K562 (cell line): ENCODE data around the gene CHRM1. TPM values are rescaled to one million over a fixed set of nuclear protein-coding genes. Genes with fewer than 3 reads are reported as not detected.

ENCODE experiments used
- CEBPB ChIP-seq: fragments of 450-650 bp; IDR thresholded peaks from 2 replicates; pipeline ENCODE4 v1.6.1; 2016; ENCODE audit warnings: missing genetic modification characterization, missing compliant biosample characterization
- HMG20B ChIP-seq: fragments of 250-450 bp; sonication (Bioruptor Pico); IDR thresholded peaks from 2 replicates; pipeline ENCODE4 v1.5.0; 2021; ENCODE audit warnings: mild to moderate bottlenecking
- HNRNPK ChIP-seq: fragments of 200-400 bp; formaldehyde crosslinking; IDR thresholded peaks from one replicate; pipeline ENCODE4 v1.6.1; 2018; ENCODE audit warnings: mild to moderate bottlenecking, low read depth, low read length; ENCODE audit not compliant: poor library complexity, severe bottlenecking
- NFIX ChIP-seq: fragments of 250-450 bp; sonication (Bioruptor Pico); IDR thresholded peaks from 2 replicates; pipeline ENCODE4 v1.4.0; 2020; ENCODE audit warnings: low read depth, mild to moderate bottlenecking, moderate library complexity
- NR2C2 ChIP-seq, 2 experiments: fragments of 200-800 bp in 1 of 2; sonication (Bioruptor generic) in 1 of 2; sonication (generic) in 1 of 2; formaldehyde crosslinking in 1 of 2; IDR thresholded peaks; 2 replicates each; pipeline versions ENCODE4 v1.6.1 to v1.8.0; 2016 to 2022; ENCODE audit warnings: mild to moderate bottlenecking in 1 of 2, missing compliant biosample characterization in 1 of 2, missing genetic modification characterization in 1 of 2, missing genetic modification reagents in 1 of 2
- NR4A1 ChIP-seq, 2 experiments: fragments of 250-450 bp in 1 of 2; fragments of 450-650 bp in 1 of 2; sonication (Bioruptor Pico) in 1 of 2; IDR thresholded peaks; 2 replicates each; pipeline versions ENCODE4 v1.4.0 to v1.6.1; 2016 to 2020; ENCODE audit warnings: mild to moderate bottlenecking in 2 of 2, missing compliant biosample characterization in 1 of 2, missing genetic modification characterization in 1 of 2, moderate library complexity in 1 of 2
- POLR3G ChIP-seq: IDR thresholded peaks from 2 replicates; pipeline ENCODE4 v1.6.1; 2011; ENCODE audit not compliant: insufficient read length, insufficient replicate concordance; ENCODE audit errors: extremely low read depth
- PYGO2 ChIP-seq: fragments of 450-650 bp; IDR thresholded peaks from 2 replicates; pipeline ENCODE4 v1.6.1; 2016; ENCODE audit warnings: mild to moderate bottlenecking, missing genetic modification characterization, moderate library complexity, missing compliant biosample characterization
- RBM25 ChIP-seq: fragments of 200-400 bp; formaldehyde crosslinking; IDR thresholded peaks from 2 replicates; pipeline ENCODE4 v1.6.1; 2018; ENCODE audit warnings: low read length, low read depth, moderate library complexity; ENCODE audit not compliant: severe bottlenecking
- RNF2 ChIP-seq: sonication (generic); IDR thresholded peaks from 2 replicates; pipeline ENCODE4 v1.6.1; 2016
- ZKSCAN8 ChIP-seq: fragments of 200-800 bp; sonication (Bioruptor generic); IDR thresholded peaks from 2 replicates; pipeline ENCODE4 v1.6.1; 2016; ENCODE audit warnings: missing genetic modification characterization, missing compliant biosample characterization
- ZNF165 ChIP-seq: fragments of 250-450 bp; sonication (Bioruptor Pico); IDR thresholded peaks from 2 replicates; pipeline ENCODE4 v1.4.0; 2020; ENCODE audit warnings: borderline replicate concordance
- ZNF175 ChIP-seq: fragments of 200-800 bp; sonication (Bioruptor generic); IDR thresholded peaks from 2 replicates; pipeline ENCODE4 v1.6.1; 2016; ENCODE audit warnings: low read depth, mild to moderate bottlenecking, missing genetic modification characterization, missing compliant biosample characterization
- ZNF449 ChIP-seq: fragments of 250-450 bp; sonication (Bioruptor Pico); IDR thresholded peaks from 2 replicates; pipeline ENCODE4 v1.8.0; 2022; ENCODE audit warnings: moderate library complexity, mild to moderate bottlenecking, inconsistent platforms
- ZNF644 ChIP-seq: fragments of 200-800 bp; sonication (Bioruptor generic); IDR thresholded peaks from 2 replicates; pipeline ENCODE4 v1.6.1; 2016; ENCODE audit warnings: low read depth, missing genetic modification characterization, missing compliant biosample characterization
- ZNF740 ChIP-seq, 3 experiments: fragments of 200-800 bp in 1 of 3; sonication (Bioruptor generic) in 1 of 3; sonication (generic) in 1 of 3; formaldehyde crosslinking in 1 of 3; IDR thresholded peaks; 2 replicates each; pipeline versions ENCODE4 v1.6.1 to v1.8.0; 2016 to 2022; ENCODE audit warnings: mild to moderate bottlenecking in 2 of 3, missing compliant biosample characterization in 2 of 3, missing genetic modification characterization in 2 of 3, missing genetic modification reagents in 1 of 3
- ZNF76 ChIP-seq: fragments of 250-450 bp; sonication (Bioruptor Pico); IDR thresholded peaks from 2 replicates; pipeline ENCODE4 v1.4.0; 2020; ENCODE audit warnings: mild to moderate bottlenecking, moderate library complexity, borderline replicate concordance
- ZNF785 ChIP-seq: fragments of 250-450 bp; sonication (Bioruptor Pico); IDR thresholded peaks from 2 replicates; pipeline ENCODE4 v1.4.0; 2020; ENCODE audit warnings: mild to moderate bottlenecking
- polyA plus RNA-seq, 8 experiments: library from polyadenylated mRNA; depleted of rRNA in 4 of 8; stranded (reverse) in 5 of 8; unstranded in 3 of 8; fragments of >200 nt; fragmentation: Nextera tagmentation in 2 of 8; fragmentation: Illumina TruSeq in 1 of 8; extraction: Ambion mirVana in 2 of 8; extraction: Trizol in 1 of 8; gene quantifications; 2 replicates each; pipeline versions ENCODE4 v1.2.1 to v1.2.3, GENCODE V29; 2011 to 2014; ENCODE audit warnings: inconsistent platforms in 1 of 8, missing spikeins in 1 of 8
- total RNA-seq, 7 experiments: library from RNA; depleted of rRNA in 6 of 7; stranded (reverse); fragments of >200 nt in 6 of 7; fragmentation: Illumina TruSeq in 2 of 7; extraction: Trizol in 2 of 7; gene quantifications; 2 replicates each; pipeline versions ENCODE4 v1.2.1 to v1.2.3, GENCODE V29; 2011 to 2021; ENCODE audit warnings: low replicate concordance in 1 of 7
- TF ChIP-seq, protein P1 (sequence below): fragments of 200-800 bp; sonication (Bioruptor generic); IDR thresholded peaks from 2 replicates; pipeline ENCODE4 v1.6.1; 2016; ENCODE audit warnings: missing genetic modification characterization, missing compliant biosample characterization

CHRM1 gene
- total and polyA plus RNA-seq, 9 of the 15 experiments (the other 6 are each of a cell fraction or from before 2014, with no cell fraction given), result not detected

DNA sequence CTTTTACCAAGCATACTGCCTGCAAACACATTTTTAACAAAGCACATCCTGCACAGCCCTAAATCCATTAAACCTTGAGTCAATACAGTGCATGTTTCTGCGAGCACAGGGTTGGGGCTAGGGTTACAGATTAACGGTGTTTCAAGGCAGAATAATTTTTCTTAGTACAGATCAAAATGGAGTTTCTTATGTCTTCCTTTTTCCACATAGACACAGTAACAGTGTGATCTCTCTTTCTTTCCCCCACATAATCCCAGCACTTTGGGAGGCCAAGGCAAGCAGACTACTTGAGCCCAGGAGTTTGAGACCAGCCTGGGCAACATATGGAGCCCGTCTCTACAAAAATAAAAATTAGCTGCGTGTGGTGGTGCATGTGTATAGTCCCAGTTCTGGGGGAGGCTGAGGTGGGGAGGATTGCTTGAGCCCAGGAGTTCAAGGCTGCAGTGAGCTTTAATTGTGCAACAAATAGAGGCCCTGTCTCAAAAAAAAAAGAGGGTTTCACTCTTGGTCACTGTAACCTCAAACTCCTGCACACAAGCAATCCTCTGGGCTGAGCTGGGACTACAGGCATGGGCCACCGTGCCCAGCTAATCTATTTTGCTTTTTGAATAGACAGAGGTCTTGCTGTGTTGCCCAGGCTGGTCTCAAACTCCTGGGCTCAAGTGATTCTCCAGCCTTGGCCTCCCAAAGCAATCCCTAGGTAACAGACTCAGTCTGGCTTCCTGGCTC is 60.2 kb downstream of the CHRM1 start (continued):
- TF ChIP-seq NR2C2 (CRISPR knock-in tag; IDR thresholded peaks at IDR 0.05) (no peak), NR2C2 (tag; IDR thresholded peaks at IDR 0.05) (no peak), ZNF644 (tag) (0 out of 2 replicates have a peak, but pooled peaks have one; percentile 37), ZNF740 (CRISPR knock-in tag; IDR thresholded peaks at IDR 0.05) (no peak), ZNF740 (tag; IDR thresholded peaks at IDR 0.05) (peak in 1 of 2 experiments; percentile 81; a peak in 2 of 4 replicates), RNF2 (no peak), HNRNPK (no peak), CEBPB (tag) (peak; percentile 47; the same call in 1 of the 2 replicates), RBM25 (no peak), ZKSCAN8 (CRISPR knock-in tag) (no peak), POLR3G (no peak), PYGO2 (peak; percentile 76), ZNF449 (CRISPR knock-in tag) (no peak), NR4A1 (CRISPR knock-in tag; IDR thresholded peaks at IDR 0.05) (no peak), NR4A1 (tag; IDR thresholded peaks at IDR 0.05) (peak; percentile 93), ZNF76 (CRISPR knock-in tag) (peak; percentile 89), HMG20B (no peak), ZNF165 (CRISPR knock-in tag) (no peak), ZNF175 (CRISPR knock-in tag) (no peak), NFIX (CRISPR knock-in tag) (no peak), ZNF785 (CRISPR knock-in tag) (0 out of 2 replicates have a peak, but pooled peaks have one; percentile 16)
- TF ChIP-seq, protein P1, sequence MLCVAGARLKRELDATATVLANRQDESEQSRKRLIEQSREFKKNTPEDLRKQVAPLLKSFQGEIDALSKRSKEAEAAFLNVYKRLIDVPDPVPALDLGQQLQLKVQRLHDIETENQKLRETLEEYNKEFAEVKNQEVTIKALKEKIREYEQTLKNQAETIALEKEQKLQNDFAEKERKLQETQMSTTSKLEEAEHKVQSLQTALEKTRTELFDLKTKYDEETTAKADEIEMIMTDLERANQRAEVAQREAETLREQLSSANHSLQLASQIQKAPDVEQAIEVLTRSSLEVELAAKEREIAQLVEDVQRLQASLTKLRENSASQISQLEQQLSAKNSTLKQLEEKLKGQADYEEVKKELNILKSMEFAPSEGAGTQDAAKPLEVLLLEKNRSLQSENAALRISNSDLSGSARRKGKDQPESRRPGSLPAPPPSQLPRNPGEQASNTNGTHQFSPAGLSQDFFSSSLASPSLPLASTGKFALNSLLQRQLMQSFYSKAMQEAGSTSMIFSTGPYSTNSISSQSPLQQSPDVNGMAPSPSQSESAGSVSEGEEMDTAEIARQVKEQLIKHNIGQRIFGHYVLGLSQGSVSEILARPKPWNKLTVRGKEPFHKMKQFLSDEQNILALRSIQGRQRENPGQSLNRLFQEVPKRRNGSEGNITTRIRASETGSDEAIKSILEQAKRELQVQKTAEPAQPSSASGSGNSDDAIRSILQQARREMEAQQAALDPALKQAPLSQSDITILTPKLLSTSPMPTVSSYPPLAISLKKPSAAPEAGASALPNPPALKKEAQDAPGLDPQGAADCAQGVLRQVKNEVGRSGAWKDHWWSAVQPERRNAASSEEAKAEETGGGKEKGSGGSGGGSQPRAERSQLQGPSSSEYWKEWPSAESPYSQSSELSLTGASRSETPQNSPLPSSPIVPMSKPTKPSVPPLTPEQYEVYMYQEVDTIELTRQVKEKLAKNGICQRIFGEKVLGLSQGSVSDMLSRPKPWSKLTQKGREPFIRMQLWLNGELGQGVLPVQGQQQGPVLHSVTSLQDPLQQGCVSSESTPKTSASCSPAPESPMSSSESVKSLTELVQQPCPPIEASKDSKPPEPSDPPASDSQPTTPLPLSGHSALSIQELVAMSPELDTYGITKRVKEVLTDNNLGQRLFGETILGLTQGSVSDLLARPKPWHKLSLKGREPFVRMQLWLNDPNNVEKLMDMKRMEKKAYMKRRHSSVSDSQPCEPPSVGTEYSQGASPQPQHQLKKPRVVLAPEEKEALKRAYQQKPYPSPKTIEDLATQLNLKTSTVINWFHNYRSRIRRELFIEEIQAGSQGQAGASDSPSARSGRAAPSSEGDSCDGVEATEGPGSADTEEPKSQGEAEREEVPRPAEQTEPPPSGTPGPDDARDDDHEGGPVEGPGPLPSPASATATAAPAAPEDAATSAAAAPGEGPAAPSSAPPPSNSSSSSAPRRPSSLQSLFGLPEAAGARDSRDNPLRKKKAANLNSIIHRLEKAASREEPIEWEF (CRISPR knock-in tag), result no peak
